Adrenal gland (tissue), 12 donors: ENCODE measurements around the gene DLL3. TPM values are rescaled to one million over a fixed set of nuclear protein-coding genes. Genes with fewer than 3 reads are reported as not detected.

ENCODE experiments used
- DNase-seq, 7 donors: peaks; one replicate each; pipeline ENCODE4 v3.0.0-alpha.2; 2019 to 2020
- H3K27ac ChIP-seq, 5 donors: fragments of 200-600 bp; sonication (generic) in 4 of 5; 1 replicate in 3 of 5; 2 replicates in 2 of 5; pipeline versions ENCODE4 v1.5.1 to v1.8.0; 2016 to 2020; ENCODE audit warnings: mild to moderate bottlenecking in 1 of 5
- H3K27me3 ChIP-seq: fragments of 200-600 bp; 2 replicates; pipeline ENCODE4 v1.8.0; 2021
- H3K36me3 ChIP-seq, 2 donors: fragments of 200-600 bp; replicated peaks in 1 of 2; 1 replicate in 1 of 2; 2 replicates in 1 of 2; pipeline versions ENCODE4 v1.5.1 to v1.8.0; 2018 to 2022
- H3K4me1 ChIP-seq, 2 donors: fragments of 200-600 bp; replicated peaks in 1 of 2; 1 replicate in 1 of 2; 2 replicates in 1 of 2; pipeline versions ENCODE4 v1.5.1 to v1.8.0; 2018 to 2021
- H3K4me3 ChIP-seq, 4 donors: fragments of 200-600 bp; sonication (generic) in 3 of 4; one replicate each; pipeline ENCODE4 v1.5.1; 2016 to 2018
- H3K9me3 ChIP-seq, 3 donors: fragments of 200-600 bp; sonication (generic) in 1 of 3; replicated peaks in 1 of 3; 1 replicate in 2 of 3; 2 replicates in 1 of 3; pipeline versions ENCODE4 v1.5.1 to v1.8.0; 2016 to 2021
- CTCF ChIP-seq, 6 experiments: fragments of 450-650 bp in 4 of 6; fragments of 200-600 bp in 2 of 6; sonication (generic) in 1 of 6; IDR thresholded peaks; 1 replicate in 5 of 6; 2 replicates in 1 of 6; pipeline versions ENCODE4 v1.5.1 to v1.8.0; 2016 to 2021; ENCODE audit warnings: antibody characterized with exemption in 6 of 6, mild to moderate bottlenecking in 2 of 6, moderate library complexity in 1 of 6
- POLR2A ChIP-seq, 2 donors: fragments of 450-650 bp; IDR thresholded peaks; one replicate each; pipeline ENCODE4 v1.6.1; 2017; ENCODE audit warnings: antibody characterized with exemption in 2 of 2, mild to moderate bottlenecking in 2 of 2, moderate library complexity in 1 of 2
- WGBS, 4 donors: extraction: QIAGEN DNeasy Blood & Tissue Kit in 2 of 4; methylation state at CpG; one replicate each; pipeline versions ENCODE4 v1.1.5 to v1.1.7; 2013 to 2017; 5-methylcytosine and 5-hydroxymethylcytosine counted together
- intact Hi-C, 2 donors: fragments of 100-400 bp; cut with DNase I; formaldehyde crosslinking; loops; one replicate each; pipeline versions ENCODE4 v1.14.1 to v1.15.0; 2022 to 2023
- polyA plus RNA-seq, 3 donors: library from polyadenylated mRNA; stranded (reverse); fragments of 200-250 nt in 2 of 3; fragments of 350-450 nt in 1 of 3; fragmentation: Illumina TruSeq in 1 of 3; extraction: RNeasy Lipid Tissue Mini Kit (QIAGEN cat#74804) in 1 of 3; gene quantifications; one replicate each; pipeline ENCODE4 v1.2.3, GENCODE V29; 2013 to 2014
- total RNA-seq, 9 donors: library from RNA; depleted of rRNA in 4 of 9; stranded (reverse); fragments of >200 nt in 4 of 9; fragments of 120-200 nt in 1 of 9; fragmentation: NEBNext Ultra II Directional in 1 of 9; extraction: Animal tissue kit (Norgen Biotek cat#: 25700) in 1 of 9; gene quantifications; one replicate each; pipeline versions ENCODE4 v1.1.0 to v1.2.4, GENCODE V29; 2013 to 2023
- donor health status: healthy with polysubstance abuse.
- donor health status: Bipolar disorder and iron deficiency.
- donor health status: DM: yes; HTN: yes; CAD: no.
- donor health status: DM: no; HTN: no; CAD: no.
- donor health status: DM: no; HTN: no; CAD: no.
- donor health status: DM: yes; HTN: yes; CAD: no.

Gene DLL3
- total and polyA plus RNA-seq, 12 donors = 0.10 to 0.17 TPM; not detected in 10

- DNase-seq = no peak
- intact Hi-C loops = loop anchor here in 1 of 2 donors (5.0 kb wide), 1 partner anchor 117 kb away; no protein-coding TSS in a partner anchor
- TF ChIP-seq CTCF (IDR thresholded peaks at IDR 0.05) = no peak
- TF ChIP-seq POLR2A (IDR thresholded peaks at IDR 0.05) = no peak
- Histone ChIP-seq H3K27ac (no peak overlapping the region), H3K4me3 (no peak overlapping the region), H3K9me3 (no peaks in the 10 kb centered on the region), H3K4me1 (no peaks in the 10 kb centered on the region), H3K36me3 (no peaks in the 10 kb centered on the region), H3K27me3 (no peaks in the 10 kb centered on the region)
- 59 to 67% (median 61%) methylated on average over 4 of the region's 4 CpGs for WGBS, 4 donors
Measured at GRCh38 chr19:39554701-39555311, 56.1 kb downstream of the DLL3 start.

- Histone ChIP-seq H3K9me3 (no peaks in the 10 kb centered on the region), H3K36me3 (no peaks in the 10 kb centered on the region), H3K4me3 (no peak overlapping the region), H3K4me1 (no peaks in the 10 kb centered on the region), H3K27me3 (no peaks in the 10 kb centered on the region), H3K27ac (no peak overlapping the region)
- TF ChIP-seq POLR2A (IDR thresholded peaks at IDR 0.05) (no peak), CTCF (IDR thresholded peaks at IDR 0.05) (no peak)
- intact Hi-C loops = no loop called here
- DNase-seq = peak in 1 of 7 donors; percentile 16
- 50 to 73% (median 59%) methylated on average over 1 of the region's 1 CpG for WGBS, 4 donors
Measured at GRCh38 chr19:39555883-39556282, 57.1 kb downstream of the DLL3 start.

Other genes with a start within 250 kb of the DLL3 start
- gene IFNL2, start 230.6 kb upstream of the DLL3 start, total RNA-seq = not detected
- gene IFNL2, start 230.6 kb upstream of the DLL3 start, polyA plus RNA-seq = not detected
- gene IFNL1, start 202.5 kb upstream of the DLL3 start, total RNA-seq = not detected
- gene IFNL1, start 202.5 kb upstream of the DLL3 start, polyA plus RNA-seq = not detected
- 1 to 10 TPM in 2 of 9 donors, under 1 TPM in 7; 0.34 to 1.4 (median 0.69) TPM for gene LRFN1, start 178.1 kb upstream of the DLL3 start, total RNA-seq
- 1 to 10 TPM in 1 of 3 donors, under 1 TPM in 2; 0.15 to 1.8 (median 0.74) TPM for gene LRFN1, start 178.1 kb upstream of the DLL3 start, polyA plus RNA-seq
- 10 to 100 TPM; 13.4 to 45.8 (median 35.2) TPM for gene GMFG, start 162.9 kb upstream of the DLL3 start, total RNA-seq
- 10 to 100 TPM; 22.6 to 92.5 (median 76.2) TPM for gene GMFG, start 162.9 kb upstream of the DLL3 start, polyA plus RNA-seq
- 100 to 1,000 TPM in 3 of 9 donors, 10 to 100 TPM in 6; 37.9 to 111 (median 98.5) TPM for gene SAMD4B, start 156.5 kb upstream of the DLL3 start, total RNA-seq
- 100 to 1,000 TPM in 2 of 3 donors, 10 to 100 TPM in 1; 50.0 to 280 (median 211) TPM for gene SAMD4B, start 156.5 kb upstream of the DLL3 start, polyA plus RNA-seq
- gene PAF1, start 107.8 kb upstream of the DLL3 start, total RNA-seq = 10 to 100 TPM; 46.8 to 60.2 (median 54.2) TPM
- 10 to 100 TPM; 50.9 to 86.9 (median 51.6) TPM for gene PAF1, start 107.8 kb upstream of the DLL3 start, polyA plus RNA-seq
- gene MED29, start 107.6 kb upstream of the DLL3 start, total RNA-seq = 100 to 1,000 TPM in 1 of 9 donors, 10 to 100 TPM in 8; 36.1 to 221 (median 64.0) TPM
- 10 to 100 TPM; 43.6 to 49.6 (median 49.2) TPM for gene MED29, start 107.6 kb upstream of the DLL3 start, polyA plus RNA-seq
- gene ZFP36, start 92.1 kb upstream of the DLL3 start, total RNA-seq = 100 to 1,000 TPM in 3 of 9 donors, 10 to 100 TPM in 5, 1 to 10 TPM in 1; 5.7 to 187 (median 81.8) TPM
- gene ZFP36, start 92.1 kb upstream of the DLL3 start, polyA plus RNA-seq = 100 to 1,000 TPM in 2 of 3 donors, 10 to 100 TPM in 1; 64.8 to 193 (median 113) TPM
- gene PLEKHG2, start 86.3 kb upstream of the DLL3 start, total RNA-seq = 10 to 100 TPM in 8 of 9 donors, 1 to 10 TPM in 1; 9.6 to 23.4 (median 17.8) TPM
- 10 to 100 TPM in 2 of 3 donors, 1 to 10 TPM in 1; 3.6 to 44.8 (median 16.3) TPM for gene PLEKHG2, start 86.3 kb upstream of the DLL3 start, polyA plus RNA-seq
- 1,000 to 10,000 TPM in 6 of 9 donors, 100 to 1,000 TPM in 3; 229 to 1,939 (median 1,252) TPM for gene RPS16, start 63.0 kb upstream of the DLL3 start, total RNA-seq
- 1,000 to 10,000 TPM; 1,071 to 2,033 (median 1,152) TPM for gene RPS16, start 63.0 kb upstream of the DLL3 start, polyA plus RNA-seq
- 100 to 1,000 TPM in 3 of 9 donors, 10 to 100 TPM in 6; 42.0 to 145 (median 85.3) TPM for gene SUPT5H, start 53.4 kb upstream of the DLL3 start, total RNA-seq
- gene SUPT5H, start 53.4 kb upstream of the DLL3 start, polyA plus RNA-seq = 100 to 1,000 TPM; 107 to 612 (median 233) TPM
- gene TIMM50, start 18.1 kb upstream of the DLL3 start, total RNA-seq = 10 to 100 TPM; 52.8 to 93.4 (median 65.0) TPM
- gene TIMM50, start 18.1 kb upstream of the DLL3 start, polyA plus RNA-seq = 100 to 1,000 TPM in 2 of 3 donors, 10 to 100 TPM in 1; 77.7 to 147 (median 118) TPM
- gene SELENOV, start 16.2 kb downstream of the DLL3 start, total RNA-seq = not detected
- gene SELENOV, start 16.2 kb downstream of the DLL3 start, polyA plus RNA-seq = not detected
- gene EID2B, start 33.9 kb downstream of the DLL3 start, total RNA-seq = 1 to 10 TPM; 1.6 to 6.7 (median 3.8) TPM
- 1 to 10 TPM; 2.7 to 4.3 (median 3.8) TPM for gene EID2B, start 33.9 kb downstream of the DLL3 start, polyA plus RNA-seq
- 10 to 100 TPM; 13.9 to 32.9 (median 25.3) TPM for gene EID2, start 41.2 kb downstream of the DLL3 start, total RNA-seq
- 10 to 100 TPM; 19.2 to 31.7 (median 27.8) TPM for gene EID2, start 41.2 kb downstream of the DLL3 start, polyA plus RNA-seq
- not detected for gene LGALS13, start 103.6 kb downstream of the DLL3 start, total RNA-seq
- gene LGALS13, start 103.6 kb downstream of the DLL3 start, polyA plus RNA-seq = not detected
- 1 to 10 TPM in 1 of 9 donors, not detected in 8; 1.4 TPM for gene LGALS16, start 157.0 kb downstream of the DLL3 start, total RNA-seq
- not detected for gene LGALS16, start 157.0 kb downstream of the DLL3 start, polyA plus RNA-seq
- 1 to 10 TPM in 1 of 9 donors, not detected in 8; 2.2 TPM for gene LGALS14, start 205.5 kb downstream of the DLL3 start, total RNA-seq
- not detected for gene LGALS14, start 205.5 kb downstream of the DLL3 start, polyA plus RNA-seq
- 1 to 10 TPM in 1 of 9 donors, not detected in 8; 3.7 TPM for gene CLC, start 239.1 kb downstream of the DLL3 start, total RNA-seq
- under 1 TPM in 1 of 3 donors, not detected in 2; 0.66 TPM for gene CLC, start 239.1 kb downstream of the DLL3 start, polyA plus RNA-seq